ENCODE measurements around the gene GPHN.
"Not testable (repeated sequence)": the region's sequence is repeated elsewhere in the genome, so short reads cannot be mapped to it uniquely, and the experiment has no call there.

The GPHN gene

GRCh38 chr14:66782853-66783252, 274.9 kb downstream of the GPHN start:
- DNase-seq, result no peak

DNA sequence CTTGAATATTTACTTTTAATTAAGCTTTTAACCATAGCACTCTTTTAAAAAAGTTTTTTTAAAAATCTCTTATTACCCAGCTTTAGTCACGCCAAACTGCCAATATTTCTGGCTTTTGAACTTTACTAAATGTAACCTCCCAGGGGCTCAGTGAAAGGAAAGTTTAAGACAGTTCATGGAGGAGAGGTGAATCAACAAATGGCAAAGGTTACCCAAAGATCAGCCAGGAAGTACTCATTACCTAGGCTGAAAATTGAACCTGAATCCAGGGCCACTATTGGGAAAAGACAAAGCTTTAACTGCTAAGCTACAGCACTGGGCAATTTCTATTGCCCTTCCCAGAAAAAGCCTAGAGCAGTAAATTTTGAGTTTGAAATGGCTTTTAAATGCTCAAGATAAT, 282.2 kb downstream of the GPHN start:
- DNase-seq, result no peak

GRCh38 chr14:66802962-66803361, 295.0 kb downstream of the GPHN start:
- no peak for DNase-seq

- DNase-seq, result no peak
Measured at GRCh38 chr14:66804141-66804540, 296.2 kb downstream of the GPHN start.

DNA sequence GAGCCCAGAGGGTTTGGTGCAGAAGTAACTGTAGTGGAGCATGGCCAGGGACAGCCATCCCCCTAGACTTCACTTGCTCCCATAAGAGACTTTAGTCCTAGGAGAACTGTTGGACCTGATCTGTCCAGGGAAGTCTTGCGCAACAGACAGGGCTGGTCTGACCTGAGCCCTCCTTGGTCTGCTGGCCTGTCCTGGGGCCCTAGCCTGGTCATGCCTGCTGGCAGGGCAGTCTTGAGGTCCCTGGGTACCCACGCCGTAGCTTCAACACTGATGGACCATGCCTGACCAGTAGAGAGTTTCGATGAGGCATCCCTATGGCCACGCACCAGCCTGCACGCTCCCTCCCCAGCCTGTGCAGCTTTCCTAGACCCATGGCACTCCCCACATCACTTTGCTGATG, 305.7 kb downstream of the GPHN start:
- no peak for DNase-seq

- no peak for DNase-seq
Measured at GRCh38 chr14:66815687-66816086, 307.7 kb downstream of the GPHN start.

DNA sequence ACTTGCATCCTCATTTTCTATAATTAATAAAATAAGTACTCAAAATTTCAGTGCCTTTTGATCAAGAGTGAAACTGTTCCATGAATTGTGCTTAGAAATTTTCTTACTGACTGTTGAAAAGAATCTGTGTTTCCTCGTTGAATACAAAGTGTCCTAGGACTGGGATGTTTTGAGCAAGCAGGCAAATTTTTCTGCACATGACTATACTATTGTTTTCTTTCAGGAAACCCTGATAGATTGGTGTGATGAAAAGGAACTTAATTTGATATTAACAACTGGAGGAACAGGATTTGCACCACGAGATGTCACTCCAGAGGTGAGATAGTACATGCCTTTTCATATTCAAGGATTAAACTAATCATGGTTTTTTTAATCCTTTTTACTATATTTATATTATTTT, 316.3 kb downstream of the GPHN start:
- no peak for DNase-seq

DNA sequence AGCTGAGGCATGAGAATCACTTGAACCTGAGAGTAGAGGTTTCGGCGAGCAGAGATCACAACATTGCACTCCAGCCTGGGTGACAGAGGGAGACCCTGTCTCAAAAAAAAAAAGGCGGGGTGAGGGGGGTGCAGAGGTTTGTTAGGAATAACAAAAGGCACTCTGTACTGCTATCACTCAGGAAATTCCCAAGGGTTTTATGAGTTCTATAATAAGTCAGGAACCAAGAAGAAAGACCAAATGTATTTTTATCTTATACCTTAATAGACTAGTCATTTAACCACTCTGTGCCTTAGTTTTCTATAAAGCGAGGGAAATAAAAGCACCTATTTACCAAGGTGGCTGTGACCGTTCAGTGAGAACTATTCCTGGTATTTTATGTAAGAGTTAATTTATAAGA, 319.2 kb downstream of the GPHN start:
- DNase-seq, result no peak

GRCh38 chr14:66831173-66831572, 323.2 kb downstream of the GPHN start:
- DNase-seq, result no peak

DNA sequence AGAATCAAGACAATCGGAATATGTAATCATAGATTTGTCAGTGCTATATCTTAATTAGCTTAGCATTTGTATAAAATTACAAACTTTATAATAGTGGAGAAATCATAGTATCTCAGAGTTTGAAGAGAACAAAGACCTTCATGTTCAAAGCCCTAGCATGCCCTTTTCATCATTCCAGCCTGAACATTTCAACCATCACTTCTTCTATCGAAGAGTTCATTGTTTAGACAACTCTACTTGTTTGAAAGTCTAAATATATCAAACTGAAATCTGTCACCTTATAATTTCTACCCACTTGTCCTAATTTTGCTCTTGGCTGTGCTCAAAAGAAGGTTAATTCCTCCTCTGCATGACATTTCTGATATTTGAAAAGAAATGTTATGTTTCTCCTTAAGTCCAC, 325.9 kb downstream of the GPHN start:
- no peak for DNase-seq

- not testable (repeated sequence) for DNase-seq
Measured at GRCh38 chr14:66837436-66837835, 329.5 kb downstream of the GPHN start.

DNA sequence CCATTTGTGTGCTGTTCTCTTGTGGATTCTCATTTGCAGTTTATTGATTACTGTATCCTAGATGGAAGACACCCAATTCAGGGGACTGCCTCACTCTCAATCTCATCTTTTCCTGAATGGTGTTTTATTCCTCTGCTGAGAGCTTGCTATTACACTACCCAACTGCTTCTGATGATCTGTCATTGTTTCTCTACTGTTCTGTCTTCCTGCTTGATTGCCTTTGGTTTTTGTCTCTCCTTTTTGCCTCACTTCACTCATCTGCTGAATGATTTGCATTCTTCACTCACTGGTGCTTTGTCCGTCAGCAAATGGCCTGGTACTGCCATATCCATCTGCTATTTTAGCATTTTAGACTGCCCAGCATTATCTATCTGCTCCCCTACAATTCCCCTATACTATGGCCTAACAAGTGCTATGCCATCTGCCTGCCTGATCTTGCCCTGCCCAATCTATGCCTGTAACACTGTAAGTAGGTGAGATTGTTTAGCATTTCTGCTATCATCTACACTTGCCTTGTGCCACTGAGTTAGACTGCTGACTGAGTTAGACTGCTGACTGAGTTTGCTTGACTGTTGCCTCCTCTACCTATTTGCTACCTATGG, 335.1 kb downstream of the GPHN start:
- no peak for DNase-seq

GRCh38 chr14:66850258-66850888, 342.4 kb downstream of the GPHN start:
- DNase-seq, result no peak

- DNase-seq, result no peak
Measured at GRCh38 chr14:66853311-66853710, 345.4 kb downstream of the GPHN start.

- no peak for DNase-seq
Measured at GRCh38 chr14:66857867-66858266, 349.9 kb downstream of the GPHN start.

DNA sequence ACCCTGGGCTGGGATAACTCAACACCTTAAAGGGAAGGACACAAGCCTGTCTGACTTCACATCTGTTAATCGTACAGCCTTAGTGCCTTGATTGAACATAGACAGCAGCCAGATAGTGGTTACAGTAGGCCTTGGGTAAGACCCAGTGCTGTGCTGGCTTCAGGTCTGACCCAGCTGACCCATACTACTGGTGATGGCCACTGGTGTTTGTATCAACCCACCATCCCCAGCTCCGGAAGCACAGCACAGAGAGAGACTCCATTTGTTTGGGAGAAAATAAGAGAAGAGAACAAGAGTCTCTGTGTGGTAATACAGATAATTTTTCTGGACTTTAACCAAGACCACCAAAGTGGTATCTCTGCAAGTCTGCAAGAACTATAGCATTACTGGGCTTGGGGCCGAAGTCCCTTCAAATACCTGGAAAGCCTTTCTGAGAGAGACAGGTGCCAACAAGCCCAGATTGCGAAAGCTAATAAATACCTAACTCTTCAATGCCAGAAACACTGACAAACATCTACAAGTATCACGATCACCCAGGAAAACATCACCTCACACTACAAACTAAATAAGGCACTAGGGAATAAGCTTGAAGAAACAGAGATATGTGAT, 351.2 kb downstream of the GPHN start:
- DNase-seq, result no peak

DNA sequence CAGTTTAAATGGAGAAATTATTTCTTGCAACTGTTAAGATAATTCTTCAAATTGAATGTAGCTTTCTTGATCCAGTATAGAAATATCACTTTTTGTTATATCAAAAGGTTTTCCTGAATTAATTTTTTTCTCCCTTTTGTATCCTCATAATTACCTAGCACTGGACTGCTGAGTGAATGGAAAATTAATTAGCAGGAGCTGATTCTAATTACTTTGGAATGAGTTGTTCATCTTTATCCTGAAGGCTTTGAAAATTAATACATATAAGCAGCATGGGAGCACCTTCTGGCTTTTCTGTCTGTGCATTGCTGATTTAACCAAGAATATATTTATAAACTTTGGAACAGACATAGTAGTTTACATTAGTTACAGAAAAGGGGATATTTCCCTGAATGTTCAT, 373.6 kb downstream of the GPHN start:
- DNase-seq, result no peak

DNA sequence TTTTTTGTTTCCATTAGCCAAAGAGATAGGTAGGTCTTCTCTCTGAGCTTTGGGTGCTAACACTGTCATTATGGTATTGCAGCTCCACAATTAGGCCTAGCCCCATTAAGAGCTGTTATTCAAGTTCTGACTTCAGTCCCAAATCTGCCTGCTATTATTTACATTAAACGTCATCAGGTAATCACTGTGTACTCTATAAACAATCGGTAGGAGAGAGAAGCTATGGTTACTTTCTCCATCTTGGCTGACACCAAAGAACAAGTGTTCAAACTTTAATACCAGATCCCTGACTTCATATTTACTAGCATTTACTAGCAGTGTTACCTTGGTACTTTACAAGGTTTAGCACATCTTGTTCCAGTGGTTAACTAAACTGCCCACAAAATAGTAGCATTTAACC, 376.2 kb downstream of the GPHN start:
- DNase-seq, result no peak

GRCh38 chr14:66900719-66901118, 392.8 kb downstream of the GPHN start:
- DNase-seq, result no peak

- no peak for DNase-seq
Measured at GRCh38 chr14:66910311-66910840, 402.4 kb downstream of the GPHN start.

GRCh38 chr14:66916421-66916820, 408.5 kb downstream of the GPHN start:
- no peak for DNase-seq

GRCh38 chr14:66918527-66918926, 410.6 kb downstream of the GPHN start:
- DNase-seq, result no peak

GRCh38 chr14:66920196-66920595, 412.2 kb downstream of the GPHN start:
- no peak for DNase-seq

Measured in nucleus accumbens (tissue), 56 donors.